B cell (primary cell): ENCODE results near the gene STAG2. TPM values are rescaled to one million over a fixed set of nuclear protein-coding genes. Genes with fewer than 3 reads are reported as not detected.

Experiments used
- ATAC-seq: fragments of 200-7000 bp; cut with Tn5 transposase; one replicate; pipeline ENCODE4 v1.10.0; 2021; ENCODE audit warnings: low read depth, mild to moderate bottlenecking, moderate number of reproducible peaks, moderate library complexity
- CTCF ChIA-PET: fragments of 350-600 bp; sonication (Branson Sonifier 250); formaldehyde crosslinking; loops from one replicate; lab custom pipeline; 2021; ENCODE audit warnings: antibody characterized with exemption, inconsistent platforms; lab: Charles Lee
- POLR2A ChIA-PET: fragments of 350-600 bp; sonication (Branson Sonifier 250); formaldehyde crosslinking; loops from one replicate; lab custom pipeline; 2021; ENCODE audit warnings: antibody characterized with exemption; lab: Charles Lee
- DNase-seq: peaks from one replicate; pipeline ENCODE4 v3.0.0; 2013
- H2AFZ ChIP-seq: 2 replicates; pipeline ENCODE4 v1.6.1; 2012; ENCODE audit warnings: mild to moderate bottlenecking, low read depth, low read length; ENCODE audit not compliant: insufficient read depth, poor library complexity, severe bottlenecking
- H3K27ac ChIP-seq, 2 donors: 1 replicate in 1 of 2; 2 replicates in 1 of 2; pipeline ENCODE4 v1.5.1; 2012 to 2013; ENCODE audit warnings: low read length in 2 of 2, mild to moderate bottlenecking in 2 of 2, moderate library complexity in 1 of 2
- H3K27me3 ChIP-seq, 4 experiments: fragments of 200-600 bp in 1 of 4; sonication (generic) in 1 of 4; replicated peaks in 1 of 4; 1 replicate in 2 of 4; 2 replicates in 2 of 4; pipeline versions ENCODE4 v1.6.1 to v1.7.0; 2013 to 2016; ENCODE audit warnings: low read length in 3 of 4, mild to moderate bottlenecking in 2 of 4, mixed read lengths in 1 of 4, moderate library complexity in 1 of 4; ENCODE audit not compliant: insufficient read depth in 4 of 4, control insufficient read depth in 3 of 4; ENCODE audit errors: control extremely low read depth in 1 of 4
- H3K36me3 ChIP-seq, 2 experiments: replicated peaks in 1 of 2; 1 replicate in 1 of 2; 2 replicates in 1 of 2; pipeline versions ENCODE4 v1.6.1 to v1.7.1; 2013; ENCODE audit warnings: low read length in 1 of 2; ENCODE audit not compliant: insufficient read depth in 2 of 2, control insufficient read depth in 1 of 2; ENCODE audit errors: control extremely low read depth in 1 of 2, extremely low read depth in 1 of 2
- H3K4me1 ChIP-seq, 2 donors: fragments of 200-600 bp in 1 of 2; sonication (generic) in 1 of 2; 1 replicate in 1 of 2; 2 replicates in 1 of 2; pipeline versions ENCODE4 v1.5.1 to v1.6.1; 2013 to 2017; ENCODE audit warnings: low read length in 2 of 2; ENCODE audit not compliant: control insufficient read depth in 2 of 2, insufficient read depth in 2 of 2
- H3K4me2 ChIP-seq: replicated peaks from 2 replicates; pipeline ENCODE3; 2012; ENCODE audit warnings: mild to moderate bottlenecking, low read depth, low read length; ENCODE audit not compliant: poor library complexity, severe bottlenecking
- H3K4me3 ChIP-seq, 5 experiments: fragments of 200-600 bp in 1 of 5; sonication (generic) in 1 of 5; 1 replicate in 3 of 5; 2 replicates in 2 of 5; pipeline versions ENCODE4 v1.5.1 to v1.7.0; 2011 to 2016; ENCODE audit warnings: low read length in 4 of 5, mild to moderate bottlenecking in 4 of 5, low read depth in 2 of 5, control low read depth in 1 of 5, moderate library complexity in 1 of 5; ENCODE audit not compliant: insufficient read depth in 1 of 5; ENCODE audit errors: control extremely low read depth in 1 of 5, extremely low read depth in 1 of 5
- H3K79me2 ChIP-seq: fragments of 200-600 bp; sonication (generic); one replicate; pipeline ENCODE4 v1.6.0; 2016; ENCODE audit warnings: low read length; ENCODE audit not compliant: control insufficient read depth, insufficient read depth
- H3K9ac ChIP-seq: fragments of 200-600 bp; sonication (generic); 2 replicates; pipeline ENCODE4 v1.6.1; 2017; ENCODE audit warnings: mild to moderate bottlenecking, low read length, moderate library complexity
- H3K9me3 ChIP-seq, 3 donors: one replicate each; pipeline versions ENCODE4 v1.6.1 to v1.7.1; 2013; ENCODE audit warnings: low read length in 2 of 3; ENCODE audit not compliant: control insufficient read depth in 2 of 3, insufficient read depth in 1 of 3; ENCODE audit errors: control extremely low read depth in 1 of 3
- H4K20me1 ChIP-seq: 2 replicates; pipeline ENCODE4 v1.6.0; 2012; ENCODE audit warnings: mild to moderate bottlenecking, low read length; ENCODE audit not compliant: insufficient read depth, control insufficient read depth, poor library complexity, severe bottlenecking
- H3K27ac Mint-ChIP-seq: one replicate; pipeline ENCODE4 v1.8.0; 2021; ENCODE audit warnings: mixed read lengths
- H3K27me3 Mint-ChIP-seq: one replicate; pipeline ENCODE4 v1.8.0; 2021; ENCODE audit warnings: mixed read lengths
- H3K4me1 Mint-ChIP-seq: one replicate; pipeline ENCODE4 v1.8.0; 2021; ENCODE audit warnings: mixed read lengths
- H3K4me3 Mint-ChIP-seq: one replicate; pipeline ENCODE4 v1.8.0; 2021; ENCODE audit warnings: mixed read lengths
- H3K9me3 Mint-ChIP-seq: one replicate; pipeline ENCODE4 v1.8.0; 2022; ENCODE audit warnings: mixed read lengths; ENCODE audit not compliant: insufficient read depth
- EZH2 ChIP-seq: IDR thresholded peaks from 2 replicates; pipeline ENCODE4 v1.6.1; 2012; ENCODE audit warnings: borderline replicate concordance, low read depth, mild to moderate bottlenecking, moderate library complexity, low read length; ENCODE audit not compliant: insufficient read depth, poor library complexity, severe bottlenecking
- WGBS: methylation state at CpG from one replicate; pipeline ENCODE4 v1.1.5; 2013; ENCODE audit warnings: missing lambda C conversion rate; ENCODE audit not compliant: insufficient coverage; 5-methylcytosine and 5-hydroxymethylcytosine counted together
- intact Hi-C: fragments of 100-400 bp; cut with micrococcal nuclease; formaldehyde crosslinking; loops from one replicate; pipeline ENCODE4 v1.10.0; 2022
- polyA plus RNA-seq: library from polyadenylated mRNA; depleted of rRNA; stranded (reverse); fragments of >200 nt; gene quantifications from 2 replicates; pipeline ENCODE4 v1.2.3, GENCODE V29; 2012
- total RNA-seq, 2 donors: library from RNA; stranded (reverse); fragments of 120-200 nt in 1 of 2; gene quantifications; 1 replicate in 1 of 2; 2 replicates in 1 of 2; pipeline versions ENCODE4 v1.2.3 to v1.2.4, GENCODE V29; 2013 to 2022
- TF ChIP-seq, protein P1 (sequence below): fragments of 200-600 bp; IDR thresholded peaks from one replicate; pipeline ENCODE4 v1.8.0; 2022; ENCODE audit warnings: antibody characterized with exemption, mild to moderate bottlenecking

Gene STAG2
- total and polyA plus RNA-seq, 2 donors (not counting 1 experiment from before 2014, with no cell fraction given): 15.3 to 117 TPM

DNA sequence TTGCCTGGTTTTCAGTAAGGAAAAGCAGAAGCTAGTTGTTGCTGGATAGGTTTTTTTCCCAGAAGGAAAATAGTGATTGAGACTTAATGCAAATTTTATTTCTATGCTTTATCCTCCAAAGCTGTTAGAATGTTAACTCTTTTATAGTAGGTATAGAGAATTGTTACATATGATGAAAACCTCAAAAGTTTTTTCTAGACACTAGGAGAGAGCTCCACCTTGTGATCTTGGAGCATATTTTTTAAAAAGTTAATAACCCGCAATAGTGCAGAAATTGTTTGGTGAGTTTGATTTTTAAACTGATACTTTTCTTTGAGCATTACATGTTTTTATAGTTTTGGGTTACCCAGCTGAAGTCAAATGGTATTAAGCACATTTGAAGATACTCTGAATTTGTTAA lies 56.5 kb downstream of the STAG2 start:
- Histone ChIP-seq H3K9ac (no peak overlapping the region), H3K4me1 (no peaks in the 10 kb centered on the region), H3K4me2 (no peak overlapping the region), H2AFZ (no peak overlapping the region), H3K4me3 (no peak overlapping the region), H3K27me3 (no peaks in the 10 kb centered on the region), H3K79me2 (peaks cover 81% of the 10 kb centered on the region), H3K36me3 (no peaks in the 10 kb centered on the region), H3K27ac (no peak overlapping the region), H4K20me1 (no peaks in the 10 kb centered on the region), H3K9me3 (no peaks in the 10 kb centered on the region)
- Mint-ChIP-seq H3K4me3 (no peak overlapping the region), H3K9me3 (no peaks in the 10 kb centered on the region), H3K27ac (peak overlapping the region; percentile 50), H3K27me3 (no peaks in the 10 kb centered on the region), H3K4me1 (peaks cover 34% of the 10 kb centered on the region)
- peak; percentile 22 for DNase-seq
- no peak for ATAC-seq
- ChIA-PET POLR2A (interaction anchor here (1.6 to 1.7 kb wide), 2 partner anchors 55 to 58 kb away, joined by 5 to 7 read pairs; no protein-coding TSS in a partner anchor), CTCF (interaction anchor here (0.6 to 2.4 kb wide), 4 partner anchors 54 to 184 kb away, joined by 3 to 18 read pairs (median 8); no protein-coding TSS in a partner anchor)
- TF ChIP-seq, protein P1, sequence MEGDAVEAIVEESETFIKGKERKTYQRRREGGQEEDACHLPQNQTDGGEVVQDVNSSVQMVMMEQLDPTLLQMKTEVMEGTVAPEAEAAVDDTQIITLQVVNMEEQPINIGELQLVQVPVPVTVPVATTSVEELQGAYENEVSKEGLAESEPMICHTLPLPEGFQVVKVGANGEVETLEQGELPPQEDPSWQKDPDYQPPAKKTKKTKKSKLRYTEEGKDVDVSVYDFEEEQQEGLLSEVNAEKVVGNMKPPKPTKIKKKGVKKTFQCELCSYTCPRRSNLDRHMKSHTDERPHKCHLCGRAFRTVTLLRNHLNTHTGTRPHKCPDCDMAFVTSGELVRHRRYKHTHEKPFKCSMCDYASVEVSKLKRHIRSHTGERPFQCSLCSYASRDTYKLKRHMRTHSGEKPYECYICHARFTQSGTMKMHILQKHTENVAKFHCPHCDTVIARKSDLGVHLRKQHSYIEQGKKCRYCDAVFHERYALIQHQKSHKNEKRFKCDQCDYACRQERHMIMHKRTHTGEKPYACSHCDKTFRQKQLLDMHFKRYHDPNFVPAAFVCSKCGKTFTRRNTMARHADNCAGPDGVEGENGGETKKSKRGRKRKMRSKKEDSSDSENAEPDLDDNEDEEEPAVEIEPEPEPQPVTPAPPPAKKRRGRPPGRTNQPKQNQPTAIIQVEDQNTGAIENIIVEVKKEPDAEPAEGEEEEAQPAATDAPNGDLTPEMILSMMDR: peak; percentile 26
- no peak for TF ChIP-seq EZH2
- no CpG with 5 or more reads among the region's 1 CpG for WGBS
- intact Hi-C loops: loop anchor here (1.0 to 5.0 kb wide), 2 partner anchors 58 to 186 kb away; no protein-coding TSS in a partner anchor

DNA sequence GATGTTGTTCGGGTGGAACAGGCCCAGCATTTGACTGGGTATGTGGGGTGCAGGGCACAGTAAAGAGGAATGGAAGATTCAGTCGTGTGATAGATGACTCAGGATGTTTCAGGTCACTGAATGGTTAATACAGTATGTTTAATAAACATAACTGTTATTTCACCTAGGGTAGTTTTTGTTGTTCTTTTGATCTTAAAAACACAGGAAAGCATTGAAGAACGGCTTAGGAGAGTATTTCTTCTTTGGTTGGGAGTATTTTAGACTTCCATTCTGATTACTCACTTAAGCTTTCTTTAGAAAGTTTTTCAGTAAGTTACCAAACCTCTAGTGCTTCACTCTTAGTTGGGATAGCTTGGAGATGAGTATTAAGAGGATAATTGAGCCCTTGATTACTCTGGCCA lies 62.3 kb downstream of the STAG2 start:
- H3K4me3 Mint-ChIP-seq: no peak overlapping the region
- CTCF ChIA-PET: interaction anchor here (0.7 kb wide), 1 partner anchor 191 kb away, joined by 3 read pairs; no protein-coding TSS in a partner anchor
- no peaks in the 10 kb centered on the region for H3K27me3 Mint-ChIP-seq
- Histone ChIP-seq H3K9me3 (no peaks in the 10 kb centered on the region), H3K9ac (no peak overlapping the region), H3K4me3 (no peak overlapping the region), H3K27me3 (no peaks in the 10 kb centered on the region), H4K20me1 (no peaks in the 10 kb centered on the region), H3K27ac (no peak overlapping the region), H3K36me3 (peaks cover 1 to 16% of the 10 kb centered on the region in 2 experiments), H3K79me2 (peaks cover 41% of the 10 kb centered on the region), H3K4me1 (no peaks in the 10 kb centered on the region), H3K4me2 (no peak overlapping the region), H2AFZ (no peak overlapping the region)
- peaks cover 4% of the 10 kb centered on the region for H3K4me1 Mint-ChIP-seq
- H3K9me3 Mint-ChIP-seq: no peaks in the 10 kb centered on the region
- no peak overlapping the region for H3K27ac Mint-ChIP-seq
- POLR2A ChIA-PET: no interaction called here
- ATAC-seq (no peak), DNase-seq (no peak)
- intact Hi-C loops: no loop called here
- WGBS: 80% methylated on average over 1 of the region's 3 CpGs
- no peak for TF ChIP-seq EZH2
- TF ChIP-seq, protein P1: no peak
